Measurements from ENCODE around the gene PDSS1. TPM values are rescaled to one million over a fixed set of nuclear protein-coding genes. Genes with fewer than 3 reads are reported as not detected.

Gene PDSS1
- total RNA-seq, 1 experiment from 2014 or later = 18.4 TPM

- Histone ChIP-seq H3K4me1 (ENCODE audit: insufficient read depth, low read length) (no peaks in the 10 kb centered on the region), H3K4ac (ENCODE audit: low read depth, low read length) (no peak overlapping the region), H2BK15ac (ENCODE audit: low read depth, low read length) (no peak overlapping the region), H3K27ac (ENCODE audit: insufficient read length, low read depth, low read length) (no peak overlapping the region), H3K23ac (ENCODE audit: insufficient read length, low read depth, low read length) (no peak overlapping the region), H4K20me1 (ENCODE audit: control insufficient read depth, insufficient read depth, insufficient read length) (no peaks in the 10 kb centered on the region), H4K8ac (replicated peaks; ENCODE audit: insufficient read length, low read depth, low read length) (no peak overlapping the region), H3K9ac (ENCODE audit: extremely low read depth, insufficient read length, low read length) (no peak overlapping the region), H4K91ac (ENCODE audit: insufficient read length, low read depth, low read length) (no peak overlapping the region), H2AFZ (ENCODE audit: low read length) (no peak overlapping the region), H2BK120ac (ENCODE audit: low read depth, low read length, poor library complexity, severe bottlenecking) (no peak overlapping the region), H3K23me2 (ENCODE audit: insufficient read length, low read depth, low read length, poor library complexity, severe bottlenecking) (no peaks in the 10 kb centered on the region), H2AK5ac (ENCODE audit: insufficient read length, low read length) (no peak overlapping the region), H3T11ph (ENCODE audit: low read length) (no peak overlapping the region), H3K4me2 (ENCODE audit: insufficient read depth, insufficient read length, low read length) (no peak overlapping the region), H3K56ac (ENCODE audit: insufficient read length, low read depth, low read length) (no peak overlapping the region), H3K27me3 (ENCODE audit: insufficient read depth, low read length) (no peaks in the 10 kb centered on the region), H4K5ac (ENCODE audit: insufficient read length, low read depth, low read length) (no peak overlapping the region), H2BK5ac (ENCODE audit: insufficient read length, low read length) (no peak overlapping the region), H2BK20ac (ENCODE audit: low read depth, low read length, poor library complexity, severe bottlenecking) (no peak overlapping the region), H3K79me1 (ENCODE audit: insufficient read depth, low read depth, low read length, poor library complexity, severe bottlenecking) (no peaks in the 10 kb centered on the region), H3K9me3 (ENCODE audit: control insufficient read depth, low read depth, low read length) (no peaks in the 10 kb centered on the region), H3K79me2 (ENCODE audit: insufficient read depth, low read length) (no peaks in the 10 kb centered on the region), H3K18ac (ENCODE audit: insufficient read length, low read depth, low read length) (no peak overlapping the region), H3K14ac (ENCODE audit: insufficient read depth, low read length) (no peak overlapping the region), H2BK12ac (ENCODE audit: insufficient read length, low read depth, low read length) (no peak overlapping the region)
- Mint-ChIP-seq H3K27ac (no peak overlapping the region; a peak in 2 of 7 replicates), H3K36me3 (ENCODE audit: insufficient read depth in 1 of 3, low read depth in 3 of 3) (peaks cover 31 to 84% (median 55%) of the 10 kb centered on the region in 3 experiments), H3K27me3 (ENCODE audit: low read depth) (no peaks in the 10 kb centered on the region), H3K4me3 (no peak overlapping the region), H3K4me1 (peaks cover 17 to 23% of the 10 kb centered on the region in 2 experiments), H3K9me3 (no peaks in the 10 kb centered on the region)
- no CpG with 5 or more reads among the region's 6 CpGs for WGBS (ENCODE audit: extremely low coverage, insufficient read length, low lambda C conversion rate)
- TF ChIP-seq CTCF (conservative IDR thresholded peaks at IDR 0.05) = no peak
- DNase-seq = no peak
Measured at GRCh38 chr10:26739071-26739631, 41.6 kb downstream of the PDSS1 start.
